HG03558 (cell line): ENCODE measurements around the gene THEMIS.

ENCODE experiments used
- ATAC-seq: cut with Tn5 transposase; IDR thresholded peaks from one replicate; pipeline ENCODE4 v1.9.1; 2021; ENCODE audit warnings: moderate number of reproducible peaks; ENCODE audit not compliant: unreplicated experiment; ENCODE audit errors: extremely low read depth

Gene THEMIS

GRCh38 chr6:127866766-127867165 lies 34.1 kb downstream of the THEMIS start:
- no peak for ATAC-seq

GRCh38 chr6:127865108-127865507 lies 35.8 kb downstream of the THEMIS start:
- ATAC-seq: no peak

GRCh38 chr6:127864701-127865100 lies 36.2 kb downstream of the THEMIS start:
- ATAC-seq: no peak

- ATAC-seq: no peak
Observed at GRCh38 chr6:127860723-127861122, 40.1 kb downstream of the THEMIS start.

- no peak for ATAC-seq
Observed at GRCh38 chr6:127859956-127860355, 40.9 kb downstream of the THEMIS start.

GRCh38 chr6:127858727-127859391 lies 42.0 kb downstream of the THEMIS start:
- ATAC-seq: no peak

GRCh38 chr6:127857051-127857637 lies 43.7 kb downstream of the THEMIS start:
- ATAC-seq: no peak

- ATAC-seq: no peak
Observed at GRCh38 chr6:127855542-127856159, 45.2 kb downstream of the THEMIS start.

- no peak for ATAC-seq
Observed at GRCh38 chr6:127854009-127854408, 46.8 kb downstream of the THEMIS start.

GRCh38 chr6:127851197-127851596 lies 49.7 kb downstream of the THEMIS start:
- no peak for ATAC-seq

- ATAC-seq: no peak
Observed at GRCh38 chr6:127845242-127845641, 55.6 kb downstream of the THEMIS start.

GRCh38 chr6:127844529-127844928 lies 56.3 kb downstream of the THEMIS start:
- ATAC-seq: no peak

- ATAC-seq: no peak
Observed at GRCh38 chr6:127843582-127843981, 57.3 kb downstream of the THEMIS start.

- ATAC-seq: no peak
Observed at GRCh38 chr6:127842562-127842961, 58.3 kb downstream of the THEMIS start.

- ATAC-seq: no peak
Observed at GRCh38 chr6:127841811-127842210, 59.0 kb downstream of the THEMIS start.

GRCh38 chr6:127834136-127834535 lies 66.7 kb downstream of the THEMIS start:
- ATAC-seq: no peak

- no peak for ATAC-seq
Observed at GRCh38 chr6:127833336-127833735, 67.5 kb downstream of the THEMIS start.

- ATAC-seq: no peak
Observed at GRCh38 chr6:127832381-127832780, 68.5 kb downstream of the THEMIS start.

- no peak for ATAC-seq
Observed at GRCh38 chr6:127824061-127824460, 76.8 kb downstream of the THEMIS start.

GRCh38 chr6:127821431-127821830 lies 79.4 kb downstream of the THEMIS start:
- ATAC-seq: no peak

GRCh38 chr6:127818149-127818548 lies 82.7 kb downstream of the THEMIS start:
- no peak for ATAC-seq

GRCh38 chr6:127816643-127817042 lies 84.2 kb downstream of the THEMIS start:
- no peak for ATAC-seq
